ENCODE measurements around the gene PAX9. TPM values are rescaled to one million over a fixed set of nuclear protein-coding genes. Genes with fewer than 3 reads are reported as not detected.

PAX9 gene
- total RNA-seq, 3 donors from 2014 or later (not counting 1 experiment from before 2014, with no cell fraction given) = not detected

DNA sequence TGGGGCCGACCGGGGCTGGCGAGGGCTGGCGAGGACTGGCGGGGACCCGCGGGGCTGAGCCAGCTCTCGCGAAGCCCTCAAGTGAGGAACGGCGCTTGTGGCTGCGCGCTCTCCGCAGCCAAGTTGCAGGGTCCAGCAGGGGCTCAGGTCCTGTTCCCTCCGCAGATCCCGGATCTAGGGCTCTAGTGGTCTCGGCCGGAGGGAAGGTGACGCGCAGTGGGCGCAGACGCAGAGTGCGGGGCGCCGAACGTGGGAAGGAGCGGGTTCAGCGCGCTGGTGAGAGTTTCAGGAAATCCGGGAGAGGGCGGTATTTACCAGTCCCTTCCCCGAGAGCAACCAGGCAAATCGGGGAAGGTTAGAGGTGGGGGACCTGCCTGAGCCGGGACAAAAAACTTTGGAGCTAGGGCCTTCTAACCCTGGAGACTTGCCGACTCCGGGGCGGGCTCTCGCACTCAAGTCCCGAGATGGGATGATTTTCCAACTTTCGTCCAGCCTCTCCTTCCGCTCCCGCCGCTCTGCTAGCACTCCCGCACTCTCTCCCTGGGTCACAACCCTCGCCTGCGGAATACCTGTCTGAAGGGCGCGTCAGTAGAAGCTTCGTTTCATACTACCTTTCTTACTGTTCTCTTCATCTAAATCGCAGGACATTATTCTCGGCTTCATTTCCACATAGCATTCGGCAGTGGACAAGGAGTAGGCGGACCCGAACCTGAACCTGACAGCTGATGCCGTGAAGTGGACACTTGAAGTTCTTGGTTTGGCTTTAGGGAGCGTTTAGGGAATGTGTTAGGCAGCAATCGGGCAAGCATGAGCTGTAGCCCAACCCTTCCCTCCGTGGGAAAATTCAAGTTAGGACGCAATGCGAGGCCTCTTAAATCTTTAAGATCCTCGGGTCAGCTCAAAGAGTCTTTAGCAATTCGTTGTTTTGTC is 13.6 kb upstream of the PAX9 start:
- intact Hi-C loops (cut with micrococcal nuclease) = no loop called here
- WGBS (ENCODE audit: insufficient coverage) = 4% methylated on average over 62 of the region's 62 CpGs
- H3K27ac Mint-ChIP-seq = no peak overlapping the region
- no peaks in the 10 kb centered on the region for H3K36me3 Mint-ChIP-seq
- no peak for ATAC-seq
- peaks cover 21 to 50% of the 10 kb centered on the region in 2 donors for H3K27me3 Mint-ChIP-seq (ENCODE audit: low read depth in 2 of 2)
- H3K4me1 Mint-ChIP-seq = no peaks in the 10 kb centered on the region
- peaks cover 29% of the 10 kb centered on the region for H3K27me3 ChIP-seq (ENCODE audit: control insufficient read depth, insufficient read depth, low read length)
- H3K27ac ChIP-seq (ENCODE audit: low read length) = no peak overlapping the region
- peaks cover 6% of the 10 kb centered on the region for H3K9me3 ChIP-seq (ENCODE audit: control insufficient read depth, insufficient read depth, low read length)
- TF ChIP-seq, protein P1, sequence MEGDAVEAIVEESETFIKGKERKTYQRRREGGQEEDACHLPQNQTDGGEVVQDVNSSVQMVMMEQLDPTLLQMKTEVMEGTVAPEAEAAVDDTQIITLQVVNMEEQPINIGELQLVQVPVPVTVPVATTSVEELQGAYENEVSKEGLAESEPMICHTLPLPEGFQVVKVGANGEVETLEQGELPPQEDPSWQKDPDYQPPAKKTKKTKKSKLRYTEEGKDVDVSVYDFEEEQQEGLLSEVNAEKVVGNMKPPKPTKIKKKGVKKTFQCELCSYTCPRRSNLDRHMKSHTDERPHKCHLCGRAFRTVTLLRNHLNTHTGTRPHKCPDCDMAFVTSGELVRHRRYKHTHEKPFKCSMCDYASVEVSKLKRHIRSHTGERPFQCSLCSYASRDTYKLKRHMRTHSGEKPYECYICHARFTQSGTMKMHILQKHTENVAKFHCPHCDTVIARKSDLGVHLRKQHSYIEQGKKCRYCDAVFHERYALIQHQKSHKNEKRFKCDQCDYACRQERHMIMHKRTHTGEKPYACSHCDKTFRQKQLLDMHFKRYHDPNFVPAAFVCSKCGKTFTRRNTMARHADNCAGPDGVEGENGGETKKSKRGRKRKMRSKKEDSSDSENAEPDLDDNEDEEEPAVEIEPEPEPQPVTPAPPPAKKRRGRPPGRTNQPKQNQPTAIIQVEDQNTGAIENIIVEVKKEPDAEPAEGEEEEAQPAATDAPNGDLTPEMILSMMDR (IDR thresholded peaks at IDR 0.05) = no peak
- H3K4me1 ChIP-seq (ENCODE audit: control insufficient read depth, insufficient read depth, low read length) = no peaks in the 10 kb centered on the region
- H3K36me3 ChIP-seq (ENCODE audit: control insufficient read depth, insufficient read depth, low read length) = no peaks in the 10 kb centered on the region
- no peak overlapping the region for H3K4me3 ChIP-seq (ENCODE audit: low read length)
- DNase-seq = no peak
- peaks cover 0 to 4% of the 10 kb centered on the region in 2 donors for H3K9me3 Mint-ChIP-seq
- H3K4me3 Mint-ChIP-seq = no peak overlapping the region

DNA sequence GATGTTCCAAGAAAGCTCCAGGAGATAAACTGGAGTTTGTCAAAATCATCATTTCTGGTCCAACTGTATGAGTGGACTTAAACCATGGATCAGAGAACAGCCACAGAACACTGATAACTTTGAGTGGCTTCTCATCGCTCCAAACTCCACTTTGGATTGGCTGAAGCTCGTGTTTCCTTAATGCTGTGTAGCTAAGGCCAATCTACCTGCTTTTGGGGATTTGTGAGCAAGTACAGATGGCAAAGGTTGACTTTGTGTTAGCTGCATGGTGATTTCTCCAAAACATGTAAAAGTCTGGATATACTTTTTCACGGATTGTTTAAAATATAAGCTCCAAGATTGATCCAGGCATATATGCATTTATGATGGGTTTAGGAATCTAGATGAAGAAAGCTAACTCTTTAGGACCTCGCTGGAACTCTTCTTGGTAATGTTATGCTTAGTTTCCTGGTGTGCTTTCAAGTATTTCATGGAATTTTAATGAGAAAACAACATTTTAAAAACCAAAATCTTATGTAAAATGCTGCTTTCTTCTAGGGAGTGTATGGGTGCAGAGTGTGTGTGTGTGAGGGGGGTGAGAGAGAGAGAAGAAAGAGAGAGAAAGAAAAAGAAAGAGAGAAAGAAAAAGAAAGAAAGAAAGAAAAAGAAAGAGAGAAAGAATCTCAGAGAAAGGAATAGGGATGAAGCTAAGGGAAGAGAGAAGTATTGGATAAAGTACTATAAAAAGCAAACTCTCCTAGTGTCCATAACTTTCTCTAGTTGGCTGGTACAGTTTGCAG is 11.6 kb upstream of the PAX9 start:
- Mint-ChIP-seq H3K4me1 (no peaks in the 10 kb centered on the region), H3K27ac (no peak overlapping the region), H3K4me3 (no peak overlapping the region), H3K9me3 (peaks cover 0 to 4% of the 10 kb centered on the region in 2 donors), H3K27me3 (ENCODE audit: low read depth in 2 of 2) (peaks cover 32 to 67% of the 10 kb centered on the region in 2 donors), H3K36me3 (no peaks in the 10 kb centered on the region)
- Histone ChIP-seq H3K36me3 (ENCODE audit: control insufficient read depth, insufficient read depth, low read length) (no peaks in the 10 kb centered on the region), H3K27ac (ENCODE audit: low read length) (no peak overlapping the region), H3K27me3 (ENCODE audit: control insufficient read depth, insufficient read depth, low read length) (peaks cover 49% of the 10 kb centered on the region), H3K9me3 (ENCODE audit: control insufficient read depth, insufficient read depth, low read length) (peaks cover 6% of the 10 kb centered on the region), H3K4me3 (ENCODE audit: low read length) (no peak overlapping the region), H3K4me1 (ENCODE audit: control insufficient read depth, insufficient read depth, low read length) (no peaks in the 10 kb centered on the region)
- WGBS (ENCODE audit: insufficient coverage) = 13% methylated on average over 4 of the region's 4 CpGs
- no peak for DNase-seq
- no peak for ATAC-seq
- intact Hi-C loops (cut with micrococcal nuclease) = no loop called here
- TF ChIP-seq, protein P1 (IDR thresholded peaks at IDR 0.05) = no peak

DNA sequence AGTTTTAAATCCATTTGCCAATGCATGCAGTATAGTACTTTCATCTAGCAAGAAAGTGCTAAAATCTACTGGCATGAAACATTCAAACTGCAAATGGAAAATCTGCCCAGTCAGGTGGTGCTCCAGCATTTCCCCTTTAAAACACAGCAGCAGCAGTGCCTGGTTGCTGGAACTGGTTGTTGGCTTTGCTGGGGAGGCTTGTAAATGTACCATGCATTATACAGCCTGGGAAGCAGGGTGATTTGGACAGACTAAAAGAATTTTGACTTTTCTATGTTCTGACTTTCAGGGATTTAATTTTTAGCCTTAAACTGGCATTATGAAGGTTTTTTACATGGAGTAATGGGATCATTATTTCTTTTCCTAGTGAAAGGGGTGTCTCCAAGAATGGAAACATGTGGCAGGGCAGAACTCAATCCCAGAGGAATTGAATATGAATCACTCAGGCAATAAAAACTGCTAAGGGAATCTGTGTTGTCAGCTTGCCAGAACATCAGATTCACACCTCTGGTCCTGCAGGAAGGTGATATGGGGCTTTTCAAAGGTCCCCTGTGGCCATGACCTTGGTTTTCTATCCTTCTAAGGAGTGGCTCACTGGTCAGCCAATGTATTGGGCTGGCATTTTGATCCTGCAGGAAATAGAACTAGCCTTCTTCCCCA is 9.0 kb upstream of the PAX9 start:
- TF ChIP-seq, protein P1 (IDR thresholded peaks at IDR 0.05) = no peak
- Mint-ChIP-seq H3K9me3 (peaks cover 0 to 2% of the 10 kb centered on the region in 2 donors), H3K4me1 (peaks cover 6 to 7% of the 10 kb centered on the region in 2 donors), H3K36me3 (peaks cover 5% of the 10 kb centered on the region), H3K27ac (no peak overlapping the region), H3K4me3 (no peak overlapping the region), H3K27me3 (ENCODE audit: low read depth in 2 of 2) (peaks cover 44 to 76% of the 10 kb centered on the region in 2 donors)
- Histone ChIP-seq H3K4me1 (ENCODE audit: control insufficient read depth, insufficient read depth, low read length) (no peaks in the 10 kb centered on the region), H3K36me3 (ENCODE audit: control insufficient read depth, insufficient read depth, low read length) (no peaks in the 10 kb centered on the region), H3K4me3 (ENCODE audit: low read length) (no peak overlapping the region), H3K9me3 (ENCODE audit: control insufficient read depth, insufficient read depth, low read length) (peaks cover 20% of the 10 kb centered on the region), H3K27ac (ENCODE audit: low read length) (no peak overlapping the region), H3K27me3 (ENCODE audit: control insufficient read depth, insufficient read depth, low read length) (peaks cover 59% of the 10 kb centered on the region)
- intact Hi-C loops (cut with micrococcal nuclease) = no loop called here
- DNase-seq (no peak), ATAC-seq (no peak)
